GM13976 (cell line): ENCODE measurements around the gene UBE2Q1.
A peak's percentile ranks its signal among the peaks of the same experiment; 100 is the strongest.

Experiments used
- DNase-seq: peaks from one replicate; pipeline ENCODE4 v3.0.0; 2012; ENCODE audit warnings: low spot score
- CTCF ChIP-seq: IDR thresholded peaks from 2 replicates; pipeline ENCODE4 v1.5.1; 2012; ENCODE audit warnings: borderline replicate concordance, mild to moderate bottlenecking; ENCODE audit not compliant: insufficient read depth; ENCODE audit errors: extremely low read depth, missing control alignments, control extremely low read depth
- in situ Hi-C: fragments of 300-500 bp; cut with MboI; formaldehyde crosslinking; loops from one replicate; pipeline ENCODE4 v1.12.0; 2022; ENCODE audit warnings: low sequenced_read_pairs, mixed read lengths, inconsistent platforms; ENCODE audit not compliant: unreplicated experiment

Gene UBE2Q1

GRCh38 chr1:154557939-154558719 is at the start of gene UBE2Q1:
UBE2Q1 (minus strand) TSS chr1:154558662; CDS start chr1:154558553, 109 bp downstream.
- TF ChIP-seq CTCF: no peak
- DNase-seq: peak; percentile 54
- in situ Hi-C loops: loop anchor here (25.0 kb wide), 2 partner anchors 329 to 504 kb away; partner anchors contain the start of genes ADAM15 and EFNA4

GRCh38 chr1:154607609-154608396 is 49.3 kb upstream of the UBE2Q1 start, which contains the start of gene ADAR:
ADAR (minus strand) TSS chr1:154608186; CDS start chr1:154608006, 180 bp downstream.
- peak; percentile 91 for DNase-seq
- in situ Hi-C loops: no loop called here
- no peak for TF ChIP-seq CTCF

- in situ Hi-C loops: no loop called here
- DNase-seq: no peak
- TF ChIP-seq CTCF: no peak
Measured at GRCh38 chr1:154607106-154607608, 48.7 kb upstream of the UBE2Q1 start.

GRCh38 chr1:154605534-154605933 is 47.1 kb upstream of the UBE2Q1 start:
- no peak for DNase-seq
- no peak for TF ChIP-seq CTCF
- in situ Hi-C loops: no loop called here

- DNase-seq: no peak
- in situ Hi-C loops: no loop called here
- TF ChIP-seq CTCF: no peak
Measured at GRCh38 chr1:154603317-154603716, 44.9 kb upstream of the UBE2Q1 start.

- DNase-seq: no peak
- in situ Hi-C loops: no loop called here
- TF ChIP-seq CTCF: no peak
Measured at GRCh38 chr1:154599658-154600057, 41.2 kb upstream of the UBE2Q1 start.
